Measurements from ENCODE around the gene GRIA4. TPM values are rescaled to one million over a fixed set of nuclear protein-coding genes. Genes with fewer than 3 reads are reported as not detected.

GRIA4 gene
- total and polyA plus RNA-seq, 4 donors = 0.38 to 3.7 TPM; not detected in 2

- Histone ChIP-seq H3K27me3 (ENCODE audit: control insufficient read depth in 1 of 2, insufficient read depth in 2 of 2, low read length in 1 of 2) (no peaks in the 10 kb centered on the region), H3K4me3 (ENCODE audit: low read length in 2 of 2) (no peak overlapping the region), H3K4me1 (ENCODE audit: control insufficient read depth in 1 of 2, insufficient read depth in 2 of 2, low read length in 2 of 2) (no peaks in the 10 kb centered on the region), H3K9me3 (ENCODE audit: control insufficient read depth, low read length) (no peaks in the 10 kb centered on the region), H3K36me3 (ENCODE audit: control insufficient read depth in 1 of 2, insufficient read depth in 2 of 2, low read length in 1 of 2) (no peaks in the 10 kb centered on the region), H3K27ac (ENCODE audit: low read depth in 1 of 2, low read length in 2 of 2) (no peak overlapping the region)
- no peak for ATAC-seq (ENCODE audit: low FRiP score)
- 39 to 44% methylated on average over 1 of the region's 1 CpG for whole genome bisulfite sequencing, 2 donors
- intact Hi-C loops (cut with DNase I) = no loop called here
- DNase-seq = no peak
These were observed 87.4 kb downstream of the GRIA4 start for GRCh38 chr11:105697291-105697690.

GRCh38 chr11:105699203-105699602 lies 89.3 kb downstream of the GRIA4 start:
- intact Hi-C loops (cut with DNase I) = no loop called here
- Histone ChIP-seq H3K4me1 (ENCODE audit: control insufficient read depth in 1 of 2, insufficient read depth in 2 of 2, low read length in 2 of 2) (no peaks in the 10 kb centered on the region), H3K4me3 (ENCODE audit: low read length in 2 of 2) (no peak overlapping the region), H3K27ac (ENCODE audit: low read depth in 1 of 2, low read length in 2 of 2) (no peak overlapping the region), H3K9me3 (ENCODE audit: control insufficient read depth, low read length) (no peaks in the 10 kb centered on the region), H3K27me3 (ENCODE audit: control insufficient read depth in 1 of 2, insufficient read depth in 2 of 2, low read length in 1 of 2) (no peaks in the 10 kb centered on the region), H3K36me3 (ENCODE audit: control insufficient read depth in 1 of 2, insufficient read depth in 2 of 2, low read length in 1 of 2) (no peaks in the 10 kb centered on the region)
- ATAC-seq (ENCODE audit: low FRiP score) (no peak), DNase-seq (no peak)
- WGBS, 2 donors = 19 to 22% methylated on average over 3 of the region's 3 CpGs

- no peaks in the 10 kb centered on the region for H3K4me1 ChIP-seq (ENCODE audit: control insufficient read depth in 1 of 2, insufficient read depth in 2 of 2, low read length in 2 of 2)
- no peak overlapping the region for H3K4me3 ChIP-seq (ENCODE audit: low read length in 2 of 2)
- H3K27me3 ChIP-seq (ENCODE audit: control insufficient read depth in 1 of 2, insufficient read depth in 2 of 2, low read length in 1 of 2) = no peaks in the 10 kb centered on the region
- H3K36me3 ChIP-seq (ENCODE audit: control insufficient read depth in 1 of 2, insufficient read depth in 2 of 2, low read length in 1 of 2) = no peaks in the 10 kb centered on the region
- H3K27ac ChIP-seq (ENCODE audit: low read depth in 1 of 2, low read length in 2 of 2) = no peak overlapping the region
- ATAC-seq (ENCODE audit: low FRiP score) (no peak), DNase-seq (no peak)
- intact Hi-C loops (cut with DNase I) = no loop called here
- no peaks in the 10 kb centered on the region for H3K9me3 ChIP-seq (ENCODE audit: control insufficient read depth, low read length)
These were observed 90.4 kb downstream of the GRIA4 start for GRCh38 chr11:105700271-105700670.

- 50 to 65% methylated on average over 3 of the region's 3 CpGs for WGBS, 2 donors
- intact Hi-C loops (cut with DNase I) = no loop called here
- Histone ChIP-seq H3K36me3 (ENCODE audit: control insufficient read depth in 1 of 2, insufficient read depth in 2 of 2, low read length in 1 of 2) (no peaks in the 10 kb centered on the region), H3K27me3 (ENCODE audit: control insufficient read depth in 1 of 2, insufficient read depth in 2 of 2, low read length in 1 of 2) (no peaks in the 10 kb centered on the region), H3K27ac (ENCODE audit: low read depth in 1 of 2, low read length in 2 of 2) (no peak overlapping the region), H3K4me1 (ENCODE audit: control insufficient read depth in 1 of 2, insufficient read depth in 2 of 2, low read length in 2 of 2) (no peaks in the 10 kb centered on the region), H3K4me3 (ENCODE audit: low read length in 2 of 2) (no peak overlapping the region), H3K9me3 (ENCODE audit: control insufficient read depth, low read length) (no peaks in the 10 kb centered on the region)
- no peak for ATAC-seq (ENCODE audit: low FRiP score)
- DNase-seq = no peak
These were observed 91.2 kb downstream of the GRIA4 start for GRCh38 chr11:105701098-105701497.

- Histone ChIP-seq H3K27me3 (ENCODE audit: control insufficient read depth in 1 of 2, insufficient read depth in 2 of 2, low read length in 1 of 2) (no peaks in the 10 kb centered on the region), H3K36me3 (ENCODE audit: control insufficient read depth in 1 of 2, insufficient read depth in 2 of 2, low read length in 1 of 2) (no peaks in the 10 kb centered on the region), H3K4me1 (ENCODE audit: control insufficient read depth in 1 of 2, insufficient read depth in 2 of 2, low read length in 2 of 2) (no peaks in the 10 kb centered on the region), H3K4me3 (ENCODE audit: low read length in 2 of 2) (no peak overlapping the region), H3K27ac (ENCODE audit: low read depth in 1 of 2, low read length in 2 of 2) (no peak overlapping the region), H3K9me3 (ENCODE audit: control insufficient read depth, low read length) (no peaks in the 10 kb centered on the region)
- intact Hi-C loops (cut with DNase I) = no loop called here
- no peak for ATAC-seq (ENCODE audit: low FRiP score)
- WGBS, 2 donors = 86 to 88% methylated on average over 2 of the region's 2 CpGs
- no peak for DNase-seq
These were observed 96.1 kb downstream of the GRIA4 start for GRCh38 chr11:105705786-105706530.

GRCh38 chr11:105713106-105713505 lies 103.2 kb downstream of the GRIA4 start:
- intact Hi-C loops (cut with DNase I) = loop anchor here in 1 of 2 donors (10.0 kb wide), 1 partner anchor 58 kb away; no protein-coding TSS in a partner anchor
- H3K36me3 ChIP-seq (ENCODE audit: control insufficient read depth in 1 of 2, insufficient read depth in 2 of 2, low read length in 1 of 2) = no peaks in the 10 kb centered on the region
- no peaks in the 10 kb centered on the region for H3K4me1 ChIP-seq (ENCODE audit: control insufficient read depth in 1 of 2, insufficient read depth in 2 of 2, low read length in 2 of 2)
- ATAC-seq (ENCODE audit: low FRiP score) (no peak), DNase-seq (no peak)
- no peak overlapping the region for H3K27ac ChIP-seq (ENCODE audit: low read depth in 1 of 2, low read length in 2 of 2)
- no peaks in the 10 kb centered on the region for H3K9me3 ChIP-seq (ENCODE audit: control insufficient read depth, low read length)
- no peak overlapping the region for H3K4me3 ChIP-seq (ENCODE audit: low read length in 2 of 2)
- no peaks in the 10 kb centered on the region for H3K27me3 ChIP-seq (ENCODE audit: control insufficient read depth in 1 of 2, insufficient read depth in 2 of 2, low read length in 1 of 2)
- 63 to 65% methylated on average over 5 of the region's 5 CpGs for WGBS, 2 donors

- Histone ChIP-seq H3K4me1 (ENCODE audit: control insufficient read depth in 1 of 2, insufficient read depth in 2 of 2, low read length in 2 of 2) (no peaks in the 10 kb centered on the region), H3K36me3 (ENCODE audit: control insufficient read depth in 1 of 2, insufficient read depth in 2 of 2, low read length in 1 of 2) (no peaks in the 10 kb centered on the region), H3K27ac (ENCODE audit: low read depth in 1 of 2, low read length in 2 of 2) (no peak overlapping the region), H3K27me3 (ENCODE audit: control insufficient read depth in 1 of 2, insufficient read depth in 2 of 2, low read length in 1 of 2) (no peaks in the 10 kb centered on the region), H3K4me3 (ENCODE audit: low read length in 2 of 2) (no peak overlapping the region), H3K9me3 (ENCODE audit: control insufficient read depth, low read length) (no peaks in the 10 kb centered on the region)
- ATAC-seq (ENCODE audit: low FRiP score) = no peak
- intact Hi-C loops (cut with DNase I) = loop anchor here in 1 of 2 donors (10.0 kb wide), 1 partner anchor 59 kb away; no protein-coding TSS in a partner anchor
- 84 to 88% methylated on average over 2 of the region's 2 CpGs for WGBS, 2 donors
- no peak for DNase-seq
These were observed 103.8 kb downstream of the GRIA4 start for GRCh38 chr11:105713696-105714095.

GRCh38 chr11:105718641-105719040 lies 108.8 kb downstream of the GRIA4 start:
- intact Hi-C loops (cut with DNase I) = loop anchor here in 1 of 2 donors (10.0 kb wide), 1 partner anchor 64 kb away; no protein-coding TSS in a partner anchor
- ATAC-seq (ENCODE audit: low FRiP score) = no peak
- 74 to 75% methylated on average over 5 of the region's 5 CpGs for WGBS, 2 donors
- H3K4me1 ChIP-seq (ENCODE audit: control insufficient read depth in 1 of 2, insufficient read depth in 2 of 2, low read length in 2 of 2) = no peaks in the 10 kb centered on the region
- H3K4me3 ChIP-seq (ENCODE audit: low read length in 2 of 2) = no peak overlapping the region
- H3K27me3 ChIP-seq (ENCODE audit: control insufficient read depth in 1 of 2, insufficient read depth in 2 of 2, low read length in 1 of 2) = no peaks in the 10 kb centered on the region
- DNase-seq = no peak
- no peak overlapping the region for H3K27ac ChIP-seq (ENCODE audit: low read depth in 1 of 2, low read length in 2 of 2)
- no peaks in the 10 kb centered on the region for H3K9me3 ChIP-seq (ENCODE audit: control insufficient read depth, low read length)
- H3K36me3 ChIP-seq (ENCODE audit: control insufficient read depth in 1 of 2, insufficient read depth in 2 of 2, low read length in 1 of 2) = no peaks in the 10 kb centered on the region

All from aorta (tissue), 5 donors.